ENCODE data around the gene YIF1A. TPM values are rescaled to one million over a fixed set of nuclear protein-coding genes. Genes with fewer than 3 reads are reported as not detected.

YIF1A gene
- total RNA-seq, 1 experiment from 2014 or later: 54.7 TPM

- BruUV-seq (replicated peaks): no TSS peak
- intact Hi-C loops (cut with micrococcal nuclease): no loop called here
- CTCF ChIA-PET: no interaction called here
Observed at GRCh38 chr11:66317322-66317722, 28.4 kb upstream of the YIF1A start.

More at GRCh38 chr11:66317322-66317722, 28.4 kb upstream of the YIF1A start:
- ATAC-seq (no peak), DNase-seq (ENCODE audit: low read depth, low spot score) (no peak)
- no peak overlapping the region for H3K4me3 ChIP-seq (replicated peaks in 1 of 2; ENCODE audit: low read depth in 1 of 2, low read length in 2 of 2)
- no peak overlapping the region for H3K4me2 ChIP-seq (ENCODE audit: low read length)
- TF ChIP-seq YY1 (IDR thresholded peaks at IDR 0.05; ENCODE audit: extremely low read depth, insufficient replicate concordance, low read depth, low read length) (no peak), ZBTB33 (IDR thresholded peaks at IDR 0.05; ENCODE audit: extremely low read depth, insufficient replicate concordance, low read length) (no peak), SP1 (IDR thresholded peaks at IDR 0.05; ENCODE audit: low read depth) (no peak), POLR2A (IDR thresholded peaks at IDR 0.05; ENCODE audit: borderline replicate concordance, extremely low read depth, insufficient read depth, insufficient read length) (no peak), REST (IDR thresholded peaks at IDR 0.05; ENCODE audit: low read depth) (no peak), RAD21 (IDR thresholded peaks at IDR 0.05; ENCODE audit: low read depth) (no peak), SIN3A (IDR thresholded peaks at IDR 0.05; ENCODE audit: low read depth) (no peak), EZH2phosphoT487 (IDR thresholded peaks at IDR 0.05; ENCODE audit: borderline replicate concordance) (no peak), FOSL1 (IDR thresholded peaks at IDR 0.05; ENCODE audit: low read depth) (no peak), ZNF274 (IDR thresholded peaks at IDR 0.05; ENCODE audit: low read depth, low read length) (no peak), TCF7L2 (IDR thresholded peaks at IDR 0.05; ENCODE audit: borderline replicate concordance, extremely low read depth, insufficient read depth, insufficient read length) (no peak), EZH2 (IDR thresholded peaks at IDR 0.05) (no peak), ATF3 (IDR thresholded peaks at IDR 0.05) (no peak), ELF1 (IDR thresholded peaks at IDR 0.05; ENCODE audit: borderline replicate concordance, low read depth) (no peak), POLR2AphosphoS5 (IDR thresholded peaks at IDR 0.05; ENCODE audit: low read depth, low read length) (no peak), EGR1 (IDR thresholded peaks at IDR 0.05; ENCODE audit: low read depth) (no peak), ZFX (IDR thresholded peaks at IDR 0.05) (no peak), CBX3 (IDR thresholded peaks at IDR 0.05; ENCODE audit: low read depth) (no peak), CEBPB (IDR thresholded peaks at IDR 0.05; ENCODE audit: low read depth) (no peak)
- no peaks in the 10 kb centered on the region for H3K9me3 ChIP-seq (ENCODE audit: control insufficient read depth in 1 of 2, insufficient read depth in 1 of 2, low read depth in 1 of 2, low read length in 2 of 2)
- H3K27me3 ChIP-seq (ENCODE audit: insufficient read depth, low read length): no peaks in the 10 kb centered on the region
- no peak overlapping the region for H3K9ac ChIP-seq (ENCODE audit: low read length)
- no peak overlapping the region for H2AFZ ChIP-seq (ENCODE audit: low read depth, low read length, poor library complexity, severe bottlenecking)
- H4K20me1 ChIP-seq (ENCODE audit: insufficient read depth): no peaks in the 10 kb centered on the region
- peaks cover 10 to 15% of the 10 kb centered on the region in 2 experiments for H3K4me1 ChIP-seq (ENCODE audit: control insufficient read depth in 1 of 2, insufficient read depth in 2 of 2, low read length in 2 of 2)
- POLR2A ChIA-PET: no interaction called here
- RAD21 ChIA-PET (ENCODE audit: low non-redundant PET in 1 of 2, low total read pairs in 2 of 2, uncharacterized antibody in 2 of 2, unreplicated experiment in 2 of 2): no interaction called here
- no peaks in the 10 kb centered on the region for H3K79me2 ChIP-seq (ENCODE audit: insufficient read depth, low read length)
- no peaks in the 10 kb centered on the region for H3K36me3 ChIP-seq (ENCODE audit: control insufficient read depth in 1 of 2, insufficient read depth in 2 of 2, low read length in 2 of 2)
- no peak overlapping the region for H3K27ac ChIP-seq (ENCODE audit: low read depth, low read length)
- H3K9me2 ChIP-seq (ENCODE audit: insufficient read depth): no peaks in the 10 kb centered on the region

Data from HCT116 (cell line).